Stimulated activated CD4-positive, alpha-beta T cell treated with anti-CD3 and anti-CD28 coated beads, Interleukin-1b, Interleukin-23, amount 100 ng/mL, for 4 hours (primary cell): ENCODE data around the gene TMEM235.
A peak's percentile ranks its signal among the peaks of the same experiment; 100 is the strongest.

Source experiments
- DNase-seq, 2 donors: peaks; one replicate each; pipeline ENCODE4 v3.0.0-alpha.2; 2020; ENCODE audit warnings: low read depth in 2 of 2

TMEM235 gene

GRCh38 chr17:78230996-78231935 lies at the start of gene TMEM235:
Gene TMEM235, plus strand, starts transcription at chr17:78231631. Its CDS starts 393 bp downstream, at chr17:78232024.
- DNase-seq, result no peak

DNA sequence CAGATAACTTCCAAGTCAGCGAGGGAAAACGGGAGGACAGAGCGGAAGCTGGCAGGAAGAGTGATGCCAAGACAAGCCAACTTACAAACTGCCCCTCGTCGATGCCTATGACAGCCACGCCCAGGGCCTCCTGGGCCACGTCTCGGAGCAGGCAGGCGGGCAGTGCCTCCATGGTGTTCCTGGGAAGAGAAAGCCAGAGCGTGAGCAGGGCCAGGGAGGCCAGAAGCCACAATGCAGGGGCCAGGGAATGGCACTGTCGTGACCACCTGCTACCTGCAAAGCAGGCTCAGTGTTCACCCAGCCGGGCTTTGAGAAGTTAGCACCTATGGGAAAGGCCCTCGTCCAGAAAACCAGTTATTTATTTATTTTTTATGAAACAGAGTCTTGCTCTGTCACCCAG lies 48.9 kb upstream of the TMEM235 start:
- DNase-seq, result no peak

- DNase-seq, result no peak
These were observed 47.5 kb upstream of the TMEM235 start for GRCh38 chr17:78183916-78184315.

DNA sequence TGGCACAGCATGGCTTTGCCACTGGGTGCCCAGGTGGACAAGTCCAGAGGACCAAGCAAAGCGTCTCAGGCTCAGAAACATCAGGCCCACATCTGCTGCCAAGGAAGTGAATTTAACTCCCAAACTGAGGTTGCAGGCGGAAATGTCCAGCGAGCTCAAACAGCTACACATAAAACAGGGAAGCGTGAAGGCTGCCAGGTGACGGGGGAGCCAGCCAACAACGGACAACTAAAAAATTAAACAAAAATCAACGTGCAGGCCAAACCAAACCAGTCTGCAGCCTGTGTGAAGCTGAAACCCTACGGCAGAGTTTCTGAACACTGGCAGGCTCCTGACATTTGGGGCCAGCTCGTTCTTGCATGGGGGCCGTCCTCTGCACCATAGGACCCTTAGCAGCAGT lies 47.1 kb upstream of the TMEM235 start:
- no peak for DNase-seq

- no peak for DNase-seq
These were observed 46.6 kb upstream of the TMEM235 start for GRCh38 chr17:78184868-78185267.

GRCh38 chr17:78185981-78186691 lies 45.3 kb upstream of the TMEM235 start:
- DNase-seq, result no peak

DNA sequence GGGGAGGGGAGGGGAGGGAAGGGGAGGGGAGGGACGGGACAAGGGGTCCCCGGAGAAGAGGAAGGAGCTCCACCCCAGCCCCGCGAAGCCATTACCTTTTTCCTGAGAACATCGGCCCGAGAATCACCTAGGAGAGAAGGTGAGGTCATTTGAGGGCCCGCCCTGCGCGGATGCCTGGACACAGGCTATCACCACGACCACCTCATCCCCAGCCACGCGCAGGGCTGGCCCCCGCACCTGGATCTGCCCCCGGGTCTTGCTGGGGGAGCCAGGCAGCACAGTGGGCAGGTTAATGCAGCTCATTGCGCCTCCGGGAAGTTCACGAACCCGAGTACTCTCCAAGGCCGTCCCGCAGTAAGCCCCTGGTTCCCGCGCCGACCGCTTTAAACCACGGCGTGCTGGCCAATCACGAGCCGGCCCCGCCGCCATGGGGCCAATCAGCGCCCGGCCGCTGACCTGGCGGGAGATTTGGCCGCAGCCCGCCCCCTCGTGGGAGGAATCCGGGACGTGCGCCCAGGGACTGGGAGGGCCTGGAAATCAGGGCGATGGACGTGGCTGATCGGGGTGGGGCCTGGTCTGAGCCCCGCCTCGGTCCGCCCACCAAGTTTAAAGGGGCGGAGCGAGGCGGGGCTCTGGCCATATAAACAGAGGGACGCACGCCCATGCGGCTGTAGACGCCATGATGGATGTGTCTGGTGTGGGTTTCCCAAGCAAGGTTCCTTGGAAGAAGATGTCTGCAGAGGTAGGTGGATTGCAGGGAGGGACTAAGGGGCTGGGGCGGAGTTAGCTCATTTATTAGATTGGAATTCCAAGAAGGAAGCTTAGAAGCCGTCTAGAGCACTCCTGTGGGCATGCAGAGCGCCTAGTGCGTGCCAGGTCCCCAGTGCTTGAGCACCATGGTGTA lies 44.5 kb upstream of the TMEM235 start, which contains the start of the genes AFMID and TK1:
Gene AFMID, plus strand, starts transcription at position 671 of the 904 bp plus-strand sequence. Its CDS starts 9 bp downstream, at position 680.
Gene TK1, minus strand, starts transcription at position 361 of the 904 bp plus-strand sequence. Its CDS starts 58 bp downstream, at position 303.
- peak; percentile 54 to 77 for DNase-seq

DNA sequence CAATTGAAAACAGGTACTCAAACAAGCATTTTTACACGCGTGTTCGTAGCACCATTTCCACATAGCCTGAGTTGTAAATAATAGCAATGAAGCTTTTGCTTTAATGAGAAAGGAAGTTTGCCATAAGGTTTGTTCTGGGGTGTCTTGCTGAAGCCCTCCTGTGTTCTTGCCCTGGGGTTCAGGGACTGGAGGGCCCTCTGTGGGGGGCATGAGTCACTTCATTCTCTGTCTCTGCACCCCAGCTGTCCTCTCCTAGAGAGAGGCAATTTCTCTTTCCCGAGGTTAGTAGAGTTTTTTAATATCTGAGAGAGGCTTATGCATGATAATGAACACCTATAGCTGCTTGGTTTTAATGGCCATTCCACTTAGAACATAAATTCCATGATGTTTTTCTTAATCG lies 34.7 kb upstream of the TMEM235 start:
- no peak for DNase-seq

- DNase-seq, result no peak
These were observed 34.1 kb upstream of the TMEM235 start for GRCh38 chr17:78197147-78197832.

GRCh38 chr17:78200451-78200850 lies 31.0 kb upstream of the TMEM235 start:
- no peak for DNase-seq

GRCh38 chr17:78202666-78203065 lies 28.8 kb upstream of the TMEM235 start:
- DNase-seq, result no peak

DNA sequence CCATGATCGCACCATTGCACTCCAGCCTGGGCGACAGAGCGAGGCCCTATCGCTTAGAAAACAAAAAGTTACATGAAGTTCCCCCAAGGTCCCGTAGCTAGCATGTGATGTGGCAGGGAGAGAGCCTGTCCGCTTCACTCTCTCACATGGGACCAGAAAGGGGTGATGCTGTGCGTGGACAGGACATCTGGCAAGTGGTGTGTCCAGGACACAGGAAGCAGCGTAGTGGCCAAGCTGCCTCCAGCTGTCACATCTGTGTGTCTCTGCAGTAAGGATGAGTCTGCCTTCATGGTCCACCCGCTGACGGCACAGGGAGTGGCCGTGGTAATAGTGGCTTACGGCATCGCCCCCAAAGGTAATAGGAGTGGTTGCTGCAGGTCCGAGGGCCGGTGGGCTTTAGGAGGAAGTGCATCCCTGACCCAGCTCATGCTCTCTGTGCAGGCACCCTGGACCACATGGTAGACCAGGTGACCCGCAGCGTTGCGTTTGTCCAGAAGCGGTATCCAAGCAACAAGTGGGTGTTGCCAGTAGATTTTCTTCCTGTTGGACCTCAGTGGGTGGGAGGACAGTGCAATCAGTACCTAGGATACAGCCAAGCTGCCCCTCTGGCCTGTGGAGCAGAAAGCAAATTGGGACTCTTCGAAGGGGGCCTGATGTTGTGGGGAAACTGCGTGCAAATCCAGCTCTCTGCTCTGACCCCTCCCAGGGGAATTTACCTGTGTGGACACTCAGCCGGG lies 26.9 kb upstream of the TMEM235 start:
- no peak for DNase-seq

DNA sequence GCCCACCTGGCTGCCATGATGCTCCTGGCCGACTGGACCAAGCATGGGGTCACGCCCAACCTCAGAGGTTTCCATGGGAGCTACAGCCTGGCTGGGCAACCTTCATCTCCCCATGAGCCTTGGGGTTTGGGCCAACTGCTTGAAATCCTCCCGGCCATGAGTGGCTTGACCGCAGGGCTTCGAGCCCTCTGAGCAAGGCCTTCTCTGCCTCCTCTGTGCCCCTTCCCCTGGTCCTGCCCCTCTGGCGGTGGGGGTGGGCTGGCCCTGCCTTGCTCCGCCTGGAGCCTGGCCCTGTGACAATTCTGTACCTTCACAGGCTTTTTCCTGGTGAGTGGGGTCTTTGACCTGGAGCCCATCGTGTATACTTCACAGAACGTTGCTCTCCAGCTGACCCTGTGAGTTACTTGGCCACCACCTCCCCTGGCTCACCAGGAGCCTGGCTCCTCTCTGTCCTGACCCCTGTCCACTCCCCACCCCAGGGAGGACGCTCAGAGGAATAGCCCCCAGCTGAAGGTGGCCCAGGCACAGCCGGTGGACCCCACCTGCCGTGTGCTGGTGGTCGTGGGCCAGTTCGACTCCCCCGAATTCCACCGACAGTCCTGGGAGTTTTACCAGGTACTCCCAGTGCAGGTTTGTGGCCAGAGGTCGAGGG lies 26.2 kb upstream of the TMEM235 start:
- no peak for DNase-seq

- no peak for DNase-seq
These were observed 25.1 kb upstream of the TMEM235 start for GRCh38 chr17:78206298-78206697.

DNA sequence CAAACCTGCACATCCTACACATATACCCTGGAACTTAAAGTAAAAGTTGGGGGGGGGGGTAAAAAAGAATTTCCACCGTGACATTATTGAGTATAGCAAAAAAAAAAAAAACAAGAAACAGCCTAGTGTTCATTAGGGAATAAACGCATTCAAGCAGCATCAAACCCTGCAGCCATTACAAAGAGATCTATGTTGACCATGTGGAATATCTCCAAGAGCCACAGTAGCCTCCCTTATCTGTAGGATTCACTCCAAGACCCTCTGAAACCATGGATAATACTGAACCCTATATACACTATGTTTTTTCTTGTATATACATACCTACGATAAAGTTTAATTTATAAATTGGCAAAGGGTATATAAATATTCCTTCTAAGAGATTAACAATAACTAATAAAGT lies 22.9 kb upstream of the TMEM235 start:
- DNase-seq, result no peak

DNA sequence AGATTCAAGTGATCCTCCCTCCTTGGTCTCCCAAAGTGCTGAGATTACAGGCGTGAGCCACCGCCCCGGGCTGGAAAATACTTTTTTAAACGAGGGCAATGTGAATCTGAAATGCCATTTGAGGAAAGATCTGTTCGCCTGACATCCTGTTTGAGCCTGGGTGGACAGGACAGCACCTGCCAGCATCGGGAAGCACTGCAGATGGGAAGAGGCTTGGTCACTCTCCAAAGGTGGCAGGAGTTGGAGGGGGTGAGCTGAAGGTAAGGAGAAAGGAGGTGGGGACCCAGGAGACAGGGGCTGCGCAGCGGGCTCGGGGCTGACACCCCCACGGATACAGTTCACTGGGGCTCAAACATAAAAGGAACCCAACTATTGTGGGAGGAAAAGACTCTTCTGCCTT lies 21.3 kb upstream of the TMEM235 start:
- DNase-seq, result no peak

- DNase-seq, result no peak
These were observed 20.4 kb upstream of the TMEM235 start for GRCh38 chr17:78211032-78211431.

GRCh38 chr17:78214016-78214705 lies 17.3 kb upstream of the TMEM235 start, which contains the start of gene BIRC5:
Gene BIRC5, plus strand, starts transcription at chr17:78214253. Its CDS starts 64 bp downstream, at chr17:78214317.
- peak; percentile 91 for DNase-seq

DNA sequence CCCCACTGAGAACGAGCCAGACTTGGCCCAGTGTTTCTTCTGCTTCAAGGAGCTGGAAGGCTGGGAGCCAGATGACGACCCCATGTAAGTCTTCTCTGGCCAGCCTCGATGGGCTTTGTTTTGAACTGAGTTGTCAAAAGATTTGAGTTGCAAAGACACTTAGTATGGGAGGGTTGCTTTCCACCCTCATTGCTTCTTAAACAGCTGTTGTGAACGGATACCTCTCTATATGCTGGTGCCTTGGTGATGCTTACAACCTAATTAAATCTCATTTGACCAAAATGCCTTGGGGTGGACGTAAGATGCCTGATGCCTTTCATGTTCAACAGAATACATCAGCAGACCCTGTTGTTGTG lies 16.7 kb upstream of the TMEM235 start:
- no peak for DNase-seq
